ENCODE results near the gene APCDD1L.

The APCDD1L gene

GRCh38 chr20:58463256-58463655, 51.9 kb downstream of the APCDD1L start:
- DNase-seq: no peak

DNA sequence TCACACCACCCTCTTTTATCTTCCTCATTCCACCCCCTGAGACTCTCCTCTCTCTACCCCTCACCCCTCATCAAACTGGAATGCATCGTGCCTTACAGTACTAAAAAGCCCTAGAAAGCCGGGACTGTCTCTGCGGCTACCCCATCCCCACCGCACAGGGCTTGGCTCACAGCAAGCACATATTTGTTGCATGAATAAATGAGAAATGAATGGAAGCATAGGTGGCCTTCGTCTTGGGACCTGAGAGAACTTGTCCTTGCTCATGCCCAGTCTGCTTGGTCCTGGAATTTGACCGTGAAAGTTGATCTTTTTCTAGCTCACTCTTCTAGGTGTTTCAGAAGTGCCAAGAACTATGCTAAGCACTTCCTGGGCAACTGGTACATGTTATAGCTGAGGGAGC, 53.3 kb downstream of the APCDD1L start:
- DNase-seq: no peak

- no peak for DNase-seq
Measured at GRCh38 chr20:58461104-58461503, 54.1 kb downstream of the APCDD1L start.

DNA sequence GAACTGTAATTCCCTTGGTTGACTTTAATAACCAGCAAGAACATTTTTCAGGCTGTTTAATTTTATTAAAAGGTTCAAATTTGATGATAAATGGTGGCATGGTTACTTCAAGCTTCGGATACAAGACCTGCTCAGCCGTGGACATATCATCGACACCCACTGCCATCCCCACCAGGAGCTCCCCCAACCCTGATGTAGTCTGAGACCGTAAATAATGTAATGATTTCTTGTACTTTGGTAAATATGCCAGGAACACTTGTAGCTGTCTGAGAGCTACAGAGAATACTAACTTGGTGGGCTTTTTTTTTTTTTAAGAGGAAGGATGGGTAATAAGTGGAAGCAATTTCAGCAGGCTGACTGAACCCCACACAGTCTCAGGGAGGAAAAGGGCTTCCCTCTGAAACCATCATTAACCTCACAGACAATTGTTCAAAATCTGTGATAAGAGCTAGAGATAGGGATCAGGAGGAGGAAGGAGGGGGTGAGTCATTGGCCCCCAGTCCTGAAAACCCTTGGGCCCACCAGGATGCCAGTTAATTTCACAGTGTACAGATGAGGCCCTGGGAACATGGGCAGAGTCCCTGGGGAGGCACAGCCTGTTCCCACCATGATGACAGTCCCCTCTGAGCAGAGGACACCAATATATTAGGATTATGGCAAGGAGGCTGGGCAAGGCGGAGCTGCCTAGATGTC, 56.0 kb downstream of the APCDD1L start:
- DNase-seq: no peak

- DNase-seq: no peak
Measured at GRCh38 chr20:58458342-58459057, 56.7 kb downstream of the APCDD1L start.

DNA sequence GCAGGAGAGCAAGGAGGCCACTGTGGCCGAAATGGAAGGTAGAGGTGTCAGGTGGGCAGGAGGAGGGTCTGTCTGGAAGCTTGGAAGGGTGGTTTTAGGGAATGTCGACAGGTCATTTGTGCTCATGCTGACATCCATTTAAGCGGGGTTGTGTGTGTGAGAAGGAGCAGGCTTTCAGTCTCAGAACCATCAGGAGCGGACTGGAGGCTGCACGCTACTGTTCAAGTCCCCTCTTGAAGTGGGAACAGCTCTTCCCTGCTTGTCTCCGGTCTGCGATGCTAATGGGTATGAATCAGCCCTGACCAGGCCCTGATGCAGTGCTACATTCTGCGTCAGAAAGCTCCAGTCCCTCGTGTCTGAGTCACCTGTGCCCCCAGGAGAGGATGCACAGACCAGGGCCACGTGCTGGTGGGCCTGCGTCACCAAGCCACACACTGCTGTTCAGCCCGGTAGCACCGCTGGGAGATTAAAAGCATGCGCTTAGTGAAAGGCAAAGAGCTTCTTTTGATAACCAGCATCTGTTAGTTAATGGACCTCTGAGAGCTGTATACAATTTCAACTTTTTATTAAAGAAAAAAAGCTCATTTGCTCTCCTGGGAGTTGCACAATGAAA, 58.0 kb downstream of the APCDD1L start:
- no peak for DNase-seq

GRCh38 chr20:58454460-58454859, 60.7 kb downstream of the APCDD1L start:
- no peak for DNase-seq

DNA sequence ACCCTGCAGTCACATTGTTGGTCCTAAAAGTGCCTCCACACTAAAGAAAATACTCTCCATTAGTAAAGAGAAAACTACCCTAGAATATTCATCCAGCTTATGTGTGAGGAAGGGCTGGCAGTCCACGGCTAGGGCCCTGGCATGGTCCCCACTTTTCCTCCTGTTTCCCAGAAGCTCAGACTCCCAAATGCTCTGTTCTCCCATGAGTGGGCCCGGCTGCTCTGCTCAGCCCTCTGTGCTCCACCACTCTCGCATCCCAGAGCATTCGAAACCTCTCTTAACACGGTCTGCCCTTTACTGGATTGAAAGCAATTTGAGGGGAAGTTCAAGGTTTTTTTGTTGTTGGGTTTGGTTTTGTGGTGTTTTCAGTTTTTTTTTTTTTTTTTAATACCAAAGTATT, 61.8 kb downstream of the APCDD1L start:
- no peak for DNase-seq

GRCh38 chr20:58452667-58453255, 62.4 kb downstream of the APCDD1L start:
- no peak for DNase-seq

DNA sequence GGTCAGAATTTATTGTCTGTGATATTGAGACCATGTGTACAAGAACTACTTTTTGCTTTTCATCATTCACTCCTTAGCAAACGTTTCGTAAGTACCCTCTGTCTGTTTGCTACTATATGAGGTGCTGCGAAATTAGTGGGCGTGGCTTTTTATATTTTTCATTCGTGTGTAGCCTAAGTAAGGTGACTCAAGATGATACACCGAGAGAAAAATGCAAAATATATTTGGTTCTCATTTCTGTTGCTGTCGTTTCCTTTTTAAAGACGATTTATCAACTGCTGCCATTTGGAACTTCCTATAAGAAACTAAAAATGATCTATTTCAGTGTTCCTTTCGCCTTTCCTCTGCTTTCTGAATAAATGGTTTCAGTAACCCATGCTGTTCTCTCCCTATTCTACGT, 64.9 kb downstream of the APCDD1L start:
- DNase-seq: no peak

DNA sequence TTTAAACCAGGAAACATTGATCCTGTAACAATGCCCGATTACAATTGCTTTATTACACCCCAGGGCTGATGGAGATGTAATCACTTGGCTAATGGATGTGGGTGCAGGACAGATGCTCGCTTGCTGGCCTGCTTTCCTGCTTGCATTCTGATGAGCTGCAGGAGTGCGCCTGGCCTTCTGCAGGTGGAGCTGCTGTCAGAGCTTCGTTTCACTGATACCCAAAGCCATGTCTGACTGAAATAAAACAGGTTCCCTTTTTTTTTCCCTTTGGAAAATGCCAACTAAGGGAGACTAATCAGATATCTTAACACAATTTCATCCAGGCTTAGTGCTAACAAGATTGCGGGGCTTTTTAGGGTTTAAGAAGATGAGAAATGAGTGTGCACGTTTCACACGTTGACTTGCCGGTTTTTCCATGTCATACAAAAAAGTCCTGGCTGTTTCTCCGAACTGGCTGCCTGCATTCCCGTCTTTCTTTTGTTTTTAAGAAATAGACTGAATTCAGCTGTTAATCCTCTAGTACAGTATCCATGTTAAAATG, 65.4 kb downstream of the APCDD1L start:
- DNase-seq: no peak

GRCh38 chr20:58448958-58449357, 66.2 kb downstream of the APCDD1L start:
- DNase-seq: no peak

GRCh38 chr20:58447511-58448391, 67.4 kb downstream of the APCDD1L start:
- DNase-seq: peak; percentile 61 to 69

GRCh38 chr20:58446960-58447265, 68.3 kb downstream of the APCDD1L start:
- no peak for DNase-seq

- DNase-seq: no peak
Measured at GRCh38 chr20:58446264-58446959, 68.8 kb downstream of the APCDD1L start.

DNA sequence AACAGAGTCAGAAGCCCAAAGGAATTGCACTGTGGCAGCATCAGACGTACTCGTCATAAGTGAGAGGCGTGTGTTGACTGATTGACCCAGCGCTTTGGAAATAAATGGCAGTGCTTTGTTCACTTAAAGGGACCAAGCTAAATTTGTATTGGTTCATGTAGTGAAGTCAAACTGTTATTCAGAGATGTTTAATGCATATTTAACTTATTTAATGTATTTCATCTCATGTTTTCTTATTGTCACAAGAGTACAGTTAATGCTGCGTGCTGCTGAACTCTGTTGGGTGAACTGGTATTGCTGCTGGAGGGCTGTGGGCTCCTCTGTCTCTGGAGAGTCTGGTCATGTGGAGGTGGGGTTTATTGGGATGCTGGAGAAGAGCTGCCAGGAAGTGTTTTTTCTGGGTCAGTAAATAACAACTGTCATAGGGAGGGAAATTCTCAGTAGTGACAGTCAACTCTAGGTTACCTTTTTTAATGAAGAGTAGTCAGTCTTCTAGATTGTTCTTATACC, 70.4 kb downstream of the APCDD1L start:
- no peak for DNase-seq

- no peak for DNase-seq
Measured at GRCh38 chr20:58441723-58442122, 73.5 kb downstream of the APCDD1L start.

- no peak for DNase-seq
Measured at GRCh38 chr20:58440021-58440767, 75.0 kb downstream of the APCDD1L start.

DNA sequence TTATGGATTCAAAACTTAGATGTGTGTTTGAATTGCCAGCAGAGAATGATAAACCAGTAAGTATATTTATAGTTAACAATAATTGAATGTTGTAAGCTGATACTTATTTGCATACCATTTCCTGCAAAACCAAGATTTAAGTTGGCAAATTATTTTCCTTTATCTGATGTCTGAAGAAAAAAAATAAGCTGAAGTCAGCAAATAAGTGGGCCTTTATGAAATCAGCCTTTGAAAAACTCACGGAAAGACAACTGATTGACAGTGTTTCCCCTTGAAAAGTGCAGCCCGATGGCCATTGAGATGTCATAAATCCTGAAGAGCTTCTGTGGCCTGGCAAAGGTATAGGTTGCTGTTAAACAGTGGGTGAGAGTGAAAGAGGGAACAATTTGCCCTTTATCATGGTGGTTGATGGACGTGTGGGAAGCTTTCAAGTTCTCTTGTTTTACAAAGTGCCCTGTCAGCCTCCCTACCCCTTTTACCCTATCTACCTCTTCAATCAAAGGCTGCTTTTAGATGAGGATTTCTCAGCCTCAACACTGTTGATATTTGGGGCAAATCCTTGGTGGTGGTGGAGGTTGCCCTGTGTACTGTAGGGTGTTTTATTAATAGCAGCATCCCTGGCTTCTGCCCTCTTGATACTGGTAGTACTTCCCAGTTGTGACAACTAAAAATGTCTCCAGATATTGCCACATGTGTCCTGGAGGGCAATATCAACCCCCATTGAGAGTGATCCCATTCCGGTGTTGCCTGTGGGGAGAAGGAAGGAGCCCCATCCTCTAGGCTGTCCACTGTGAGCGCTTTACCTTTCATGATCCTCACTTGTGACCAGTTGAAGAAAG, 76.0 kb downstream of the APCDD1L start:
- DNase-seq: no peak

All from activated T-cell treated with anti-CD3 and anti-CD28 coated beads, Interleukin-2, amount 50 U/mL, for 48 hours (primary cell).